Hepatocyte (in vitro differentiated cells): Measurements from ENCODE around the gene NUDCD2. TPM values are rescaled to one million over a fixed set of nuclear protein-coding genes. Genes with fewer than 3 reads are reported as not detected.

Source experiments
- DNase-seq: peaks from one replicate; pipeline ENCODE4 v3.0.0-alpha.2; 2016; ENCODE audit warnings: low spot score
- H2AFZ ChIP-seq: fragments of 200-600 bp; sonication (generic); 2 replicates; pipeline ENCODE4 v1.6.0; 2016; ENCODE audit warnings: antibody characterized with exemption, mild to moderate bottlenecking
- H3K27ac ChIP-seq: fragments of 200-600 bp; sonication (generic); 2 replicates; pipeline ENCODE4 v1.5.1; 2016; ENCODE audit warnings: mild to moderate bottlenecking
- H3K27me3 ChIP-seq: fragments of 200-600 bp; sonication (generic); 2 replicates; pipeline ENCODE4 v1.6.1; 2016
- H3K36me3 ChIP-seq: fragments of 200-600 bp; sonication (generic); replicated peaks from 2 replicates; pipeline ENCODE4 v1.5.1; 2016; ENCODE audit warnings: low read depth; ENCODE audit not compliant: insufficient read depth
- H3K4me1 ChIP-seq: fragments of 200-600 bp; sonication (generic); 2 replicates; pipeline ENCODE4 v1.5.1; 2016; ENCODE audit warnings: mild to moderate bottlenecking, moderate library complexity; ENCODE audit not compliant: insufficient read depth
- H3K4me2 ChIP-seq: fragments of 200-600 bp; sonication (generic); 2 replicates; pipeline ENCODE4 v1.6.0; 2016
- H3K4me3 ChIP-seq: fragments of 200-600 bp; sonication (generic); 2 replicates; pipeline ENCODE4 v1.5.1; 2016; ENCODE audit warnings: mild to moderate bottlenecking
- H3K79me2 ChIP-seq: fragments of 200-600 bp; sonication (generic); 2 replicates; pipeline ENCODE4 v1.6.0; 2017; ENCODE audit warnings: mild to moderate bottlenecking
- H3K9me2 ChIP-seq: fragments of 200-600 bp; sonication (generic); replicated peaks from 2 replicates; pipeline ENCODE4 v1.6.0; 2017; ENCODE audit warnings: mild to moderate bottlenecking; ENCODE audit not compliant: insufficient read depth
- H3K9me3 ChIP-seq: fragments of 200-600 bp; sonication (generic); 2 replicates; pipeline ENCODE4 v1.5.1; 2016; ENCODE audit warnings: low read depth, mild to moderate bottlenecking
- H4K20me1 ChIP-seq: fragments of 200-600 bp; sonication (generic); 2 replicates; pipeline ENCODE4 v1.6.0; 2016; ENCODE audit warnings: mild to moderate bottlenecking; ENCODE audit not compliant: insufficient read depth, poor library complexity, severe bottlenecking
- CTCF ChIP-seq: fragments of 200-600 bp; sonication (generic); IDR thresholded peaks from 2 replicates; pipeline ENCODE4 v1.5.1; 2016; ENCODE audit warnings: antibody characterized with exemption, mild to moderate bottlenecking; ENCODE audit not compliant: poor library complexity
- EZH2 ChIP-seq: fragments of 200-600 bp; sonication (generic); IDR thresholded peaks from 2 replicates; pipeline ENCODE4 v1.6.1; 2016; ENCODE audit warnings: antibody characterized with exemption, mild to moderate bottlenecking, borderline replicate concordance
- EZH2phosphoT487 ChIP-seq: fragments of 200-600 bp; sonication (generic); IDR thresholded peaks from one replicate; pipeline ENCODE4 v1.6.1; 2018; ENCODE audit warnings: antibody characterized with exemption, mild to moderate bottlenecking, low read depth, moderate library complexity; ENCODE audit not compliant: unreplicated experiment, severe bottlenecking
- whole genome bisulfite sequencing: methylation state at CpG from one replicate; pipeline ENCODE4 v1.1.6; 2016; ENCODE audit warnings: low lambda C conversion rate; ENCODE audit errors: missing lambda C conversion rate; 5-methylcytosine and 5-hydroxymethylcytosine counted together
- polyA plus RNA-seq: library from polyadenylated mRNA; unstranded; fragments of >200 nt; fragmentation: Nextera tagmentation; extraction: Ambion mirVana; gene quantifications from 2 replicates; pipeline ENCODE4 v1.2.1, GENCODE V29; 2016
- total RNA-seq: library from RNA; depleted of rRNA; stranded (reverse); fragments of >200 nt; gene quantifications from 2 replicates; pipeline ENCODE4 v1.2.3, GENCODE V29; 2014

Gene NUDCD2
- total and polyA plus RNA-seq, 2 experiments from 2014 or later: 18.8 to 79.5 TPM

GRCh38 chr5:163460562-163461171 lies 765 bp upstream of the NUDCD2 start, which contains the start of gene HMMR:
Gene HMMR (plus strand): TSS chr5:163460632. CDS start chr5:163460693, 61 bp downstream.
- Histone ChIP-seq H3K27ac (peak within 1 kb of the TSS; percentile 97), H3K9me2 (no peaks in the 10 kb centered on the region)

GRCh38 chr5:163459462-163459818 lies 462 bp downstream of the NUDCD2 start:
- Histone ChIP-seq H3K9me3 (no peaks in the 10 kb centered on the region), H3K4me2 (peak overlapping the region; percentile 78), H2AFZ (peak overlapping the region; percentile 44), H3K9me2 (no peaks in the 10 kb centered on the region), H3K27me3 (no peaks in the 10 kb centered on the region), H4K20me1 (no peaks in the 10 kb centered on the region), H3K36me3 (no peaks in the 10 kb centered on the region), H3K79me2 (peaks cover 26% of the 10 kb centered on the region), H3K4me3 (peak overlapping the region; percentile 48), H3K27ac (peak overlapping the region; percentile 97), H3K4me1 (peaks cover 6% of the 10 kb centered on the region)
- under 1% methylated on average over 12 of the region's 12 CpGs for WGBS
- TF ChIP-seq CTCF (no peak), EZH2phosphoT487 (no peak), EZH2 (no peak)
- DNase-seq: no peak

More at GRCh38 chr5:163460562-163461171, 765 bp upstream of the NUDCD2 start, which contains the start of gene HMMR:
- Histone ChIP-seq H3K4me3 (peak within 1 kb of the TSS; percentile 48), H3K9me3 (no peaks in the 10 kb centered on the region), H3K4me2 (peak within 1 kb of the TSS; percentile 81), H2AFZ (peak within 1 kb of the TSS; percentile 62), H3K27me3 (no peaks in the 10 kb centered on the region), H3K36me3 (no peaks in the 10 kb centered on the region), H3K4me1 (peaks cover 6% of the 10 kb centered on the region), H3K79me2 (peaks cover 26% of the 10 kb centered on the region), H4K20me1 (no peaks in the 10 kb centered on the region)
- DNase-seq: peak; percentile 63
- WGBS: 2% methylated on average over 22 of the region's 23 CpGs
- TF ChIP-seq EZH2 (no peak), EZH2phosphoT487 (no peak), CTCF (no peak)

- no peak for TF ChIP-seq EZH2phosphoT487
- TF ChIP-seq EZH2: no peak
- no peak for TF ChIP-seq CTCF
- Histone ChIP-seq H2AFZ (peak overlapping the region; percentile 44), H3K36me3 (no peaks in the 10 kb centered on the region), H3K9me2 (no peaks in the 10 kb centered on the region), H3K9me3 (no peaks in the 10 kb centered on the region), H3K79me2 (peaks cover 26% of the 10 kb centered on the region), H3K27me3 (no peaks in the 10 kb centered on the region), H3K4me2 (peak overlapping the region; percentile 78), H3K4me3 (peak overlapping the region; percentile 48), H3K4me1 (peaks cover 6% of the 10 kb centered on the region), H3K27ac (peak overlapping the region; percentile 97), H4K20me1 (no peaks in the 10 kb centered on the region)
- 46% methylated on average over 6 of the region's 6 CpGs for WGBS
- DNase-seq: no peak
Measured at GRCh38 chr5:163458778-163459385, 1.0 kb downstream of the NUDCD2 start.
